ENCODE measurements around the gene PIGR. TPM values are rescaled to one million over a fixed set of nuclear protein-coding genes. Genes with fewer than 3 reads are reported as not detected.

The PIGR gene
- total and polyA plus RNA-seq, 10 of the 15 experiments (the other 5 are each of a cell fraction or from before 2014, with no cell fraction given), result 0.96 to 7.6 (median 1.8) TPM

GRCh38 chr1:206982216-206982615 lies 36.0 kb upstream of the PIGR start:
- Histone ChIP-seq H3K27ac (ENCODE audit: control insufficient read depth, insufficient read depth) (no peak overlapping the region), H4K20me1 (ENCODE audit: control insufficient read depth, insufficient read depth) (no peaks in the 10 kb centered on the region), H3K4me3 (no peak overlapping the region), H3K36me3 (ENCODE audit: control insufficient read depth in 2 of 2, insufficient read depth in 2 of 2, low read length in 1 of 2) (no peaks in the 10 kb centered on the region), H3K79me2 (ENCODE audit: control insufficient read depth, insufficient read depth, low read length) (no peaks in the 10 kb centered on the region), H2AFZ (ENCODE audit: control insufficient read depth, low read depth, low read length) (no peak overlapping the region), H3K27me3 (replicated peaks in 1 of 2; ENCODE audit: control insufficient read depth in 2 of 2, insufficient read depth in 2 of 2, low read length in 1 of 2) (no peaks in the 10 kb centered on the region; a peak in 1 of 4 replicates), H3K4me2 (ENCODE audit: control insufficient read depth, insufficient read depth) (no peak overlapping the region), H3K4me1 (ENCODE audit: control insufficient read depth, insufficient read depth, low read length) (no peaks in the 10 kb centered on the region), H3K9ac (ENCODE audit: control insufficient read depth, insufficient read depth, low read length) (no peak overlapping the region), H3K9me3 (replicated peaks; ENCODE audit: control insufficient read depth, insufficient read depth, low read length) (no peaks in the 10 kb centered on the region)
- BruUV-seq (replicated peaks), result no TSS peak
- ChIA-PET POLR2A (interaction anchor here (1.0 to 2.6 kb wide), 4 partner anchors 40 to 69 kb away, joined by 3 to 7 read pairs (median 3); no protein-coding TSS in a partner anchor), RAD21 (ENCODE audit: unreplicated experiment) (interaction anchor here (0.6 to 9.6 kb wide), 56 partner anchors 9 to 511 kb away, joined by 3 to 192 read pairs (median 4); partner anchors contain the start of genes DYRK3, FCMR, IKBKE and IL20), CTCF (interaction anchor here (0.6 to 12.2 kb wide), 86 partner anchors 9 to 520 kb away, joined by 3 to 314 read pairs (median 6); partner anchors contain the start of genes DYRK3, EIF2D, FCAMR and FCMR), SMC1A (ENCODE audit: uncharacterized antibody, unreplicated experiment) (interaction anchor here (0.6 to 8.2 kb wide), 60 partner anchors 9 to 1305 kb away, joined by 3 to 148 read pairs (median 4); partner anchors contain the start of genes DYRK3, EIF2D, FCAMR and FCMR)
- FAIRE-seq, result no peak
- intact Hi-C loops (cut with micrococcal nuclease; ENCODE audit: unreplicated experiment), result loop anchor here (1.0 to 5.0 kb wide), 7 partner anchors 70 to 375 kb away; partner anchors contain the start of gene IL20
- WGBS (ENCODE audit: insufficient coverage, insufficient replicate concordance, low lambda C conversion rate, missing lambda C conversion rate), result 1% methylated on average over 4 of the region's 4 CpGs
- no peak for DNase-seq (ENCODE audit: low read depth, low spot score)
- in situ Hi-C loops (cut with MboI), result loop anchor here (5.0 kb wide), 2 partner anchors 115 to 170 kb away; partner anchors contain the start of gene IL20
- ATAC-seq, result peak; percentile 98
- TF ChIP-seq FOXM1 (IDR thresholded peaks at IDR 0.05; ENCODE audit: low read depth, low read length), result no peak
- TF ChIP-seq YY1 (IDR thresholded peaks at IDR 0.05; ENCODE audit: low read depth, low read length), result 0 out of 2 replicates have a peak, but pooled peaks have one; percentile 39
- TF ChIP-seq SUPT20H (IDR thresholded peaks at IDR 0.05; ENCODE audit: borderline replicate concordance, control insufficient read depth, low read depth, low read length), result no peak
- peak; percentile 97 for TF ChIP-seq RAD21 (IDR thresholded peaks at IDR 0.05; ENCODE audit: insufficient read depth, low read depth, low read length)
- TF ChIP-seq SMC3 (IDR thresholded peaks at IDR 0.05; ENCODE audit: borderline replicate concordance, low read length), result peak; percentile 87
- TF ChIP-seq BCL11A (IDR thresholded peaks at IDR 0.05; ENCODE audit: low read depth, low read length), result no peak
- TF ChIP-seq HCFC1 (IDR thresholded peaks at IDR 0.05; ENCODE audit: low read length), result no peak
- TF ChIP-seq, protein P1, sequence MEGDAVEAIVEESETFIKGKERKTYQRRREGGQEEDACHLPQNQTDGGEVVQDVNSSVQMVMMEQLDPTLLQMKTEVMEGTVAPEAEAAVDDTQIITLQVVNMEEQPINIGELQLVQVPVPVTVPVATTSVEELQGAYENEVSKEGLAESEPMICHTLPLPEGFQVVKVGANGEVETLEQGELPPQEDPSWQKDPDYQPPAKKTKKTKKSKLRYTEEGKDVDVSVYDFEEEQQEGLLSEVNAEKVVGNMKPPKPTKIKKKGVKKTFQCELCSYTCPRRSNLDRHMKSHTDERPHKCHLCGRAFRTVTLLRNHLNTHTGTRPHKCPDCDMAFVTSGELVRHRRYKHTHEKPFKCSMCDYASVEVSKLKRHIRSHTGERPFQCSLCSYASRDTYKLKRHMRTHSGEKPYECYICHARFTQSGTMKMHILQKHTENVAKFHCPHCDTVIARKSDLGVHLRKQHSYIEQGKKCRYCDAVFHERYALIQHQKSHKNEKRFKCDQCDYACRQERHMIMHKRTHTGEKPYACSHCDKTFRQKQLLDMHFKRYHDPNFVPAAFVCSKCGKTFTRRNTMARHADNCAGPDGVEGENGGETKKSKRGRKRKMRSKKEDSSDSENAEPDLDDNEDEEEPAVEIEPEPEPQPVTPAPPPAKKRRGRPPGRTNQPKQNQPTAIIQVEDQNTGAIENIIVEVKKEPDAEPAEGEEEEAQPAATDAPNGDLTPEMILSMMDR (IDR thresholded peaks at IDR 0.05 in 2 of 3, conservative IDR thresholded peaks at IDR 0.05 in 1 of 3; ENCODE audit: control insufficient read depth in 2 of 3, extremely low read depth in 1 of 3, insufficient read depth in 1 of 3, low read depth in 3 of 3, low read length in 3 of 3), result peak; percentile 85 to 94 (median 92)
- TF ChIP-seq MTA2 (IDR thresholded peaks at IDR 0.05; ENCODE audit: low read depth), result no peak
- no peak for TF ChIP-seq CHD2 (IDR thresholded peaks at IDR 0.05; ENCODE audit: borderline replicate concordance, low read depth, low read length)
- TF ChIP-seq, protein P2, sequence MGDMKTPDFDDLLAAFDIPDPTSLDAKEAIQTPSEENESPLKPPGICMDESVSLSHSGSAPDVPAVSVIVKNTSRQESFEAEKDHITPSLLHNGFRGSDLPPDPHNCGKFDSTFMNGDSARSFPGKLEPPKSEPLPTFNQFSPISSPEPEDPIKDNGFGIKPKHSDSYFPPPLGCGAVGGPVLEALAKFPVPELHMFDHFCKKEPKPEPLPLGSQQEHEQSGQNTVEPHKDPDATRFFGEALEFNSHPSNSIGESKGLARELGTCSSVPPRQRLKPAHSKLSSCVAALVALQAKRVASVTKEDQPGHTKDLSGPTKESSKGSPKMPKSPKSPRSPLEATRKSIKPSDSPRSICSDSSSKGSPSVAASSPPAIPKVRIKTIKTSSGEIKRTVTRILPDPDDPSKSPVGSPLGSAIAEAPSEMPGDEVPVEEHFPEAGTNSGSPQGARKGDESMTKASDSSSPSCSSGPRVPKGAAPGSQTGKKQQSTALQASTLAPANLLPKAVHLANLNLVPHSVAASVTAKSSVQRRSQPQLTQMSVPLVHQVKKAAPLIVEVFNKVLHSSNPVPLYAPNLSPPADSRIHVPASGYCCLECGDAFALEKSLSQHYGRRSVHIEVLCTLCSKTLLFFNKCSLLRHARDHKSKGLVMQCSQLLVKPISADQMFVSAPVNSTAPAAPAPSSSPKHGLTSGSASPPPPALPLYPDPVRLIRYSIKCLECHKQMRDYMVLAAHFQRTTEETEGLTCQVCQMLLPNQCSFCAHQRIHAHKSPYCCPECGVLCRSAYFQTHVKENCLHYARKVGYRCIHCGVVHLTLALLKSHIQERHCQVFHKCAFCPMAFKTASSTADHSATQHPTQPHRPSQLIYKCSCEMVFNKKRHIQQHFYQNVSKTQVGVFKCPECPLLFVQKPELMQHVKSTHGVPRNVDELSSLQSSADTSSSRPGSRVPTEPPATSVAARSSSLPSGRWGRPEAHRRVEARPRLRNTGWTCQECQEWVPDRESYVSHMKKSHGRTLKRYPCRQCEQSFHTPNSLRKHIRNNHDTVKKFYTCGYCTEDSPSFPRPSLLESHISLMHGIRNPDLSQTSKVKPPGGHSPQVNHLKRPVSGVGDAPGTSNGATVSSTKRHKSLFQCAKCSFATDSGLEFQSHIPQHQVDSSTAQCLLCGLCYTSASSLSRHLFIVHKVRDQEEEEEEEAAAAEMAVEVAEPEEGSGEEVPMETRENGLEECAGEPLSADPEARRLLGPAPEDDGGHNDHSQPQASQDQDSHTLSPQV (IDR thresholded peaks at IDR 0.05), result no peak
- TF ChIP-seq SMAD5 (IDR thresholded peaks at IDR 0.05; ENCODE audit: low read depth), result no peak
